Measurements from ENCODE around the gene CNN1. TPM values are rescaled to one million over a fixed set of nuclear protein-coding genes. Genes with fewer than 3 reads are reported as not detected.

The CNN1 gene
- total and polyA plus RNA-seq, 2 experiments from 2014 or later, result 13.3 to 20.9 TPM

- Mint-ChIP-seq H3K27ac (no peak overlapping the region; the same call in 1 of the 2 replicates), H3K9me3 (no peaks in the 10 kb centered on the region; the same call in 2 of the 3 replicates), H3K36me3 (ENCODE audit: low read depth) (peaks cover 8% of the 10 kb centered on the region), H3K27me3 (ENCODE audit: insufficient read depth, low read depth, poor library complexity) (peaks cover 7% of the 10 kb centered on the region), H3K4me1 (peaks cover 8% of the 10 kb centered on the region), H3K4me3 (peak overlapping the region; percentile 63)
- H4K20me1 ChIP-seq (replicated peaks; ENCODE audit: insufficient read depth), result peaks cover 14% of the 10 kb centered on the region
- no peak overlapping the region for H2AFZ ChIP-seq
- H3K4me1 ChIP-seq (ENCODE audit: insufficient read depth), result peaks cover 7% of the 10 kb centered on the region; the same call in 1 of the 2 replicates
- H3K4me3 ChIP-seq, result peak overlapping the region; percentile 98; the same call in 1 of the 2 replicates
- peaks cover 32% of the 10 kb centered on the region for H3K79me2 ChIP-seq (replicated peaks; ENCODE audit: insufficient read depth)
- no peak overlapping the region for H3K4me2 ChIP-seq
- no peaks in the 10 kb centered on the region for H3K27me3 ChIP-seq (ENCODE audit: insufficient read depth)
- TF ChIP-seq REST (IDR thresholded peaks at IDR 0.05; ENCODE audit: unreplicated experiment) (no peak), EZH2phosphoT487 (IDR thresholded peaks at IDR 0.05; ENCODE audit: unreplicated experiment) (no peak), POLR2AphosphoS5 (IDR thresholded peaks at IDR 0.05; ENCODE audit: low read depth) (no peak), NANOG (IDR thresholded peaks at IDR 0.05; ENCODE audit: borderline replicate concordance) (no peak), CREB1 (CRISPR knock-in tag; IDR thresholded peaks at IDR 0.05; ENCODE audit: low read depth) (no peak), CTCF (conservative IDR thresholded peaks at IDR 0.05; ENCODE audit: low read depth in 2 of 2) (peak; percentile 87 to 88), ZNF462 (CRISPR knock-in tag; IDR thresholded peaks at IDR 0.05) (no peak)
- DNase-seq (ENCODE audit: low spot score), result peak; percentile 95
- no peaks in the 10 kb centered on the region for H3K36me3 ChIP-seq (ENCODE audit: insufficient read depth)
- H3F3A ChIP-seq (replicated peaks; ENCODE audit: low read depth), result no peaks in the 10 kb centered on the region
- no peaks in the 10 kb centered on the region for H3K9me2 ChIP-seq (ENCODE audit: insufficient read depth)
- ATAC-seq, result peak; percentile 72
- H3K27ac ChIP-seq (ENCODE audit: low read depth), result no peak overlapping the region
These were observed 21.9 kb downstream of the CNN1 start for GRCh38 chr19:11560404-11561051.

All from GM23338 (cell line).